ENCODE measurements around the gene PXN. TPM values are rescaled to one million over a fixed set of nuclear protein-coding genes. Genes with fewer than 3 reads are reported as not detected.

Gene PXN
- total and polyA plus RNA-seq, 2 experiments from 2014 or later = 38.4 to 76.0 TPM

DNA sequence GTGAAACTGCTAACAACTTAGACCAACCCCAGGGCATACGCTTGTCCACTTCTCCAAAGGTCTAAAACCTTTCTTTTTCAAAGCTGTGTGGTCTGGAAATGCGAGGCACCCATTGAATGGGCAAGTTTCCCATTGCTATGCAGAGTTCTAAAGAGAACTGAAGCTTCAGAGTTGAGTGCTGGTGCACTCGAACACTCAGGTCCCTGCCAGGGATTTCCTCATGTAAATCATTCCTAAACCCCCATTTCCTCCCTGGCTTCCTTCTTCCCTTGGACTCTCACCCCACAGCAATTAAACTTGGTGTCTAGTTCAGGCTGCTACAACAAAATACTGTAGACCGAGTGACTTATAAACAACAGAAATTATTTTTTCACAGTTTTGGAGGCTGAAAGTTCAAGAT is 2.2 kb upstream of the PXN start:
- Histone ChIP-seq H3K36me3 (ENCODE audit: insufficient read depth) (no peaks in the 10 kb centered on the region), H4K20me1 (replicated peaks; ENCODE audit: insufficient read depth) (peaks cover 15% of the 10 kb centered on the region), H3F3A (replicated peaks; ENCODE audit: low read depth) (peaks cover 22% of the 10 kb centered on the region), H2AFZ (peak overlapping the region; percentile 39; the same call in 1 of the 2 replicates), H3K79me2 (replicated peaks; ENCODE audit: insufficient read depth) (peaks cover 24% of the 10 kb centered on the region), H3K4me2 (no peak overlapping the region), H3K27ac (ENCODE audit: low read depth) (peak overlapping the region; percentile 42; the same call in 1 of the 2 replicates), H3K9me2 (ENCODE audit: insufficient read depth) (no peaks in the 10 kb centered on the region), H3K4me1 (ENCODE audit: insufficient read depth) (peaks cover 28% of the 10 kb centered on the region), H3K4me3 (no peak overlapping the region), H3K27me3 (ENCODE audit: insufficient read depth) (no peaks in the 10 kb centered on the region)
- no peak for ATAC-seq
- Mint-ChIP-seq H3K36me3 (ENCODE audit: low read depth) (no peaks in the 10 kb centered on the region; the same call in 2 of the 3 replicates), H3K27me3 (ENCODE audit: insufficient read depth, low read depth, poor library complexity) (peaks cover 6% of the 10 kb centered on the region), H3K4me3 (no peak overlapping the region), H3K9me3 (no peaks in the 10 kb centered on the region), H3K27ac (no peak overlapping the region; the same call in 1 of the 2 replicates), H3K4me1 (peaks cover 36% of the 10 kb centered on the region)
- DNase-seq (ENCODE audit: low spot score) = no peak
- TF ChIP-seq ETS1 (IDR thresholded peaks at IDR 0.05) (no peak), NANOG (IDR thresholded peaks at IDR 0.05; ENCODE audit: borderline replicate concordance) (no peak), CTCF (conservative IDR thresholded peaks at IDR 0.05; ENCODE audit: low read depth in 2 of 2) (no peak), JUNB (IDR thresholded peaks at IDR 0.05; ENCODE audit: unreplicated experiment) (no peak), EZH2 (IDR thresholded peaks at IDR 0.05; ENCODE audit: low read depth, unreplicated experiment) (no peak), ZNF462 (CRISPR knock-in tag; IDR thresholded peaks at IDR 0.05) (no peak), ZNF114 (CRISPR knock-in tag; IDR thresholded peaks at IDR 0.05) (no peak), STAT1 (IDR thresholded peaks at IDR 0.05; ENCODE audit: unreplicated experiment) (no peak), CREB1 (CRISPR knock-in tag; IDR thresholded peaks at IDR 0.05; ENCODE audit: low read depth) (no peak), POLR2AphosphoS5 (IDR thresholded peaks at IDR 0.05; ENCODE audit: low read depth) (no peak)

Data from GM23338 (cell line).